ENCODE data around the gene TSN. TPM values are rescaled to one million over a fixed set of nuclear protein-coding genes. Genes with fewer than 3 reads are reported as not detected.

Gene TSN
- total RNA-seq, 1 donor from 2014 or later = 61.4 TPM

DNA sequence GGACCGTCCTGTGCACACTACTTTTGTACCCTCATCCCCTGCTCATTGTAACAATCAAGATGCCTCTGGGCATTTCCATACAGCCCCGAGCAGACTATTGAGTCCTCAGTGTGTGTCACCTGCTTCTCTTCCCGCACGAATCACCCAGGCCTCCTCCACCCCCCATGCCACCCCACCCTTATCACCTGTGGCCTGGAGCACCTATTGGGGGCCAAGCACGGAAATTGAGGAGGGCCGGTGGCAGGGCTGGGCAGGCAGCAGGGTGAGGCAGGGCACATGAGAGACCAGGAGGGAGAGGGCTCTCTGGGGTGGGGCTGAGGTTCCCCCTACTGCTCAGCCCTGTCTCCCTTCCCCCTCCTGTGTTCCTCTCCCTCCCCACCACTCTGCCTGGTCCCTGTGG lies 14.5 kb upstream of the TSN start:
- Mint-ChIP-seq H3K9me3 (ENCODE audit: unreplicated experiment) (no peaks in the 10 kb centered on the region), H3K36me3 (ENCODE audit: unreplicated experiment) (no peaks in the 10 kb centered on the region), H3K4me3 (ENCODE audit: unreplicated experiment) (no peak overlapping the region), H3K27ac (ENCODE audit: unreplicated experiment) (no peak overlapping the region), H3K27me3 (ENCODE audit: unreplicated experiment) (peaks cover 6% of the 10 kb centered on the region), H3K4me1 (ENCODE audit: unreplicated experiment) (no peaks in the 10 kb centered on the region)
- DNase-seq (ENCODE audit: extremely low spot score, unreplicated experiment) = no peak
- TF ChIP-seq, protein P1, sequence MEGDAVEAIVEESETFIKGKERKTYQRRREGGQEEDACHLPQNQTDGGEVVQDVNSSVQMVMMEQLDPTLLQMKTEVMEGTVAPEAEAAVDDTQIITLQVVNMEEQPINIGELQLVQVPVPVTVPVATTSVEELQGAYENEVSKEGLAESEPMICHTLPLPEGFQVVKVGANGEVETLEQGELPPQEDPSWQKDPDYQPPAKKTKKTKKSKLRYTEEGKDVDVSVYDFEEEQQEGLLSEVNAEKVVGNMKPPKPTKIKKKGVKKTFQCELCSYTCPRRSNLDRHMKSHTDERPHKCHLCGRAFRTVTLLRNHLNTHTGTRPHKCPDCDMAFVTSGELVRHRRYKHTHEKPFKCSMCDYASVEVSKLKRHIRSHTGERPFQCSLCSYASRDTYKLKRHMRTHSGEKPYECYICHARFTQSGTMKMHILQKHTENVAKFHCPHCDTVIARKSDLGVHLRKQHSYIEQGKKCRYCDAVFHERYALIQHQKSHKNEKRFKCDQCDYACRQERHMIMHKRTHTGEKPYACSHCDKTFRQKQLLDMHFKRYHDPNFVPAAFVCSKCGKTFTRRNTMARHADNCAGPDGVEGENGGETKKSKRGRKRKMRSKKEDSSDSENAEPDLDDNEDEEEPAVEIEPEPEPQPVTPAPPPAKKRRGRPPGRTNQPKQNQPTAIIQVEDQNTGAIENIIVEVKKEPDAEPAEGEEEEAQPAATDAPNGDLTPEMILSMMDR (IDR thresholded peaks at IDR 0.05) = no peak

DNA sequence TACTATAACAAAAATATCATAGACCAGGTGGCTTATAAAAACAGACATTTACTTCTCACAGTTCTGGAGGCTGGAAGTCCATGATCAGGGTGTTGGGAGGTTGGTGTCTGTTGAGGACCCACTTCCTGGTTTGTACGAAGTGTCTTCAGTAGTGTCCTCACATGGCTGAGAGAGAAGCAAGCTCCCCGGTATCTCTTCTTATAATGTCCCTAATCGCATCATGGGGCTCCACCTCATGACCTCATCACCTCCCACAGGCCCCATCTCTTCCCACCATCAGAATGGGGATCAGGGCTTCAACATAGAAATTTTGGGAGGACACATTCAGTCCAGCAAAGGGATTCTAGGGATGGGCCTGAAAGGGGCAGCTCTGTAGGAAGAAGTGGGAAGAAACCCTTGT lies 14.0 kb upstream of the TSN start:
- Mint-ChIP-seq H3K4me3 (ENCODE audit: unreplicated experiment) (no peak overlapping the region), H3K9me3 (ENCODE audit: unreplicated experiment) (no peaks in the 10 kb centered on the region), H3K4me1 (ENCODE audit: unreplicated experiment) (no peaks in the 10 kb centered on the region), H3K27me3 (ENCODE audit: unreplicated experiment) (peaks cover 6% of the 10 kb centered on the region), H3K36me3 (ENCODE audit: unreplicated experiment) (no peaks in the 10 kb centered on the region), H3K27ac (ENCODE audit: unreplicated experiment) (no peak overlapping the region)
- TF ChIP-seq, protein P1 (IDR thresholded peaks at IDR 0.05) = no peak
- DNase-seq (ENCODE audit: extremely low spot score, unreplicated experiment) = no peak

DNA sequence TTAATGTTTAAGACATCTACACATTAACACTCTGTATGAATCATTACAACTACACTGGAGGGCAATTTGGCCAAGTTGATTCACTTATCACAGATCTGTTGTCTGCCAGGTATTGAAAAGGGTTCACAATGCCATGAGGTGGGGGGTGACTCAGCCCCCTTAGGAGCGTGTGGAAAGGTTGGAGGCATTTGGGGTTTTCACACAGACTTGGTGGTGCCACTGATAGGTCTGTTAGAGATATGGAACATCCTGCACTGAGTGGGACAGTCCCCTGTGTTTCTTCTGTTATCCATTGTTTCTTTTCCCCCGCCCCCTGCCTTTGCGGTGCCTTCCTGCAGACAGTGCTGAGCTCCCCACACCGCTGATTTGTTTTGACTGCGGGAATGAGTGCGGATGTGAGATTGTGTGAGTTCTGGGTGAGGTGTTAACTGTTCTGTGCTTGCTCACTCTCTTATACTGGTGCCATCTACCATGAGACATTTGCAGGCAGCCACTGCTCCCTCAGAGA lies 9.3 kb upstream of the TSN start:
- no peak overlapping the region for H3K4me3 Mint-ChIP-seq (ENCODE audit: unreplicated experiment)
- no peaks in the 10 kb centered on the region for H3K4me1 Mint-ChIP-seq (ENCODE audit: unreplicated experiment)

DNA sequence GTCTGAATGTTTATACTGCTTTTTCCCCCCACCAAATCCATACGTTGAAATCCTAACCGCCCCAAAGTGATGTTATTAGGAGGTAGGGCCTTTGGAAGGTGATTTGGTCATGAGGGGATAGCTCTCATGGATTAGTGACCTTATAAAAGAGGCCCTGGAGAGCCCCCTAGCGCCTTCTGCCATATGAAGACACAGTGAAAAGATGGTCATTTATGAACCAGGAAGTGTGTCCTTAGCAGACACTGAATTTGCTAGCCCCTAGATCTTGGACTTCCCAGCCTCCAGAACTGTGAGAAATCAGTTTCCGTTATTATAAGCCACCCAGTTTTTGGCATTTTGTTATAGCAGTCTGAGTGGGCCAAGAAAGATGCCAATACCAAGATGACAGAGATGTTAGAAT lies 7.2 kb upstream of the TSN start:
- no peaks in the 10 kb centered on the region for H3K9me3 Mint-ChIP-seq (ENCODE audit: unreplicated experiment)
- no peaks in the 10 kb centered on the region for H3K36me3 Mint-ChIP-seq (ENCODE audit: unreplicated experiment)
- H3K27me3 Mint-ChIP-seq (ENCODE audit: unreplicated experiment) = peaks cover 16% of the 10 kb centered on the region
- H3K4me3 Mint-ChIP-seq (ENCODE audit: unreplicated experiment) = no peak overlapping the region
- no peaks in the 10 kb centered on the region for H3K4me1 Mint-ChIP-seq (ENCODE audit: unreplicated experiment)
- no peak overlapping the region for H3K27ac Mint-ChIP-seq (ENCODE audit: unreplicated experiment)
- TF ChIP-seq, protein P1 (IDR thresholded peaks at IDR 0.05) = peak; percentile 48
- DNase-seq (ENCODE audit: extremely low spot score, unreplicated experiment) = no peak

More for the DNA sequence above, 9.3 kb upstream of the TSN start:
- H3K9me3 Mint-ChIP-seq (ENCODE audit: unreplicated experiment) = no peaks in the 10 kb centered on the region
- DNase-seq (ENCODE audit: extremely low spot score, unreplicated experiment) = no peak
- H3K27ac Mint-ChIP-seq (ENCODE audit: unreplicated experiment) = no peak overlapping the region
- H3K27me3 Mint-ChIP-seq (ENCODE audit: unreplicated experiment) = peaks cover 16% of the 10 kb centered on the region
- TF ChIP-seq, protein P1 (IDR thresholded peaks at IDR 0.05) = no peak
- H3K36me3 Mint-ChIP-seq (ENCODE audit: unreplicated experiment) = no peaks in the 10 kb centered on the region

DNA sequence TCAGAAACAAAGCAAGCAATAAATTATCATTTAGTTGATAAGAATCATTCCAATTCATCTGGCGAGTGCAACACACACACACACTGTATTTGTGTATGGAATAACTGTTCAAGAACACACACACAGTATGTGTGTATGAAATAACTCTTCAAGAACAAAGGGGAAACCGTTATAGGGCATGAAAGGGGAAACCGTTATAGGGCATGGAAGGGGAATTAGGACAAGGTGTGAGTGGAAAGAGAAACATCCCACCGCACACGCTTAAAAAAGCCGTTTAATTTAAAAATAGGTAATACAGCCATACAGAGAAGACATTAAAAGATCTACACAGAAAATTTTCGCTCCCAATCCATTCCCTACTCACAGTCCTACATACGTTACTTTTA lies 607 bp upstream of the TSN start:
- peak overlapping the region; percentile 90 for H3K27ac Mint-ChIP-seq (ENCODE audit: unreplicated experiment)
- no peaks in the 10 kb centered on the region for H3K27me3 Mint-ChIP-seq (ENCODE audit: unreplicated experiment)
- peaks cover 22% of the 10 kb centered on the region for H3K4me1 Mint-ChIP-seq (ENCODE audit: unreplicated experiment)
- peaks cover 7% of the 10 kb centered on the region for H3K36me3 Mint-ChIP-seq (ENCODE audit: unreplicated experiment)
- no peaks in the 10 kb centered on the region for H3K9me3 Mint-ChIP-seq (ENCODE audit: unreplicated experiment)
- no peak for DNase-seq (ENCODE audit: extremely low spot score, unreplicated experiment)
- TF ChIP-seq, protein P1 (IDR thresholded peaks at IDR 0.05) = no peak
- H3K4me3 Mint-ChIP-seq (ENCODE audit: unreplicated experiment) = peak overlapping the region; percentile 85
